Loucy (cell line): ENCODE measurements around the gene HERPUD2.
A peak's percentile ranks its signal among the peaks of the same experiment; 100 is the strongest.

ENCODE experiments used
- H2AFZ ChIP-seq: fragments of 200-600 bp; sonication (generic); 2 replicates; pipeline ENCODE4 v1.6.0; 2016; ENCODE audit warnings: antibody characterized with exemption, mild to moderate bottlenecking, low read length, moderate library complexity
- H3F3A ChIP-seq: fragments of 200-600 bp; 2 replicates; pipeline ENCODE4 v1.6.0; 2016; ENCODE audit warnings: antibody characterized with exemption, low read depth, mild to moderate bottlenecking
- H3K27me3 ChIP-seq: fragments of 200-600 bp; sonication (generic); 2 replicates; pipeline ENCODE4 v1.6.1; 2014; ENCODE audit warnings: low read length, mild to moderate bottlenecking; ENCODE audit not compliant: insufficient read depth, poor library complexity, severe bottlenecking
- H3K36me3 ChIP-seq: fragments of 200-600 bp; sonication (generic); 2 replicates; pipeline ENCODE4 v1.6.1; 2016; ENCODE audit warnings: low read length; ENCODE audit not compliant: insufficient read depth
- H3K4me1 ChIP-seq: fragments of 200-600 bp; sonication (generic); 2 replicates; pipeline ENCODE4 v1.5.1; 2014; ENCODE audit warnings: low read length, mild to moderate bottlenecking; ENCODE audit not compliant: insufficient read depth, poor library complexity, severe bottlenecking
- H3K4me2 ChIP-seq: fragments of 200-600 bp; sonication (generic); 2 replicates; pipeline ENCODE4 v1.6.0; 2014; ENCODE audit warnings: antibody characterized with exemption, low read length, low read depth, mild to moderate bottlenecking; ENCODE audit not compliant: poor library complexity, severe bottlenecking
- H3K4me3 ChIP-seq: fragments of 200-600 bp; sonication (generic); 2 replicates; pipeline ENCODE4 v1.5.1; 2014; ENCODE audit warnings: low read length, mild to moderate bottlenecking, mixed read lengths; ENCODE audit not compliant: poor library complexity, severe bottlenecking
- H3K79me2 ChIP-seq: fragments of 200-600 bp; sonication (generic); 2 replicates; pipeline ENCODE4 v1.6.1; 2014; ENCODE audit warnings: low read length; ENCODE audit not compliant: insufficient read depth
- H3K9ac ChIP-seq: fragments of 200-600 bp; sonication (generic); 2 replicates; pipeline ENCODE4 v1.6.0; 2014; ENCODE audit warnings: mild to moderate bottlenecking, low read depth, low read length, moderate library complexity; ENCODE audit not compliant: poor library complexity, severe bottlenecking
- H3K9me2 ChIP-seq: fragments of 200-600 bp; sonication (generic); replicated peaks from 2 replicates; pipeline ENCODE4 v1.6.1; 2016; ENCODE audit warnings: low read depth, low read length, mixed read lengths
- H3K9me3 ChIP-seq: fragments of 200-600 bp; sonication (generic); 2 replicates; pipeline ENCODE4 v1.6.1; 2014; ENCODE audit warnings: mild to moderate bottlenecking, antibody characterized with exemption, low read length, low read depth; ENCODE audit not compliant: insufficient read depth
- H4K20me1 ChIP-seq: fragments of 200-600 bp; sonication (generic); 2 replicates; pipeline ENCODE4 v1.6.0; 2014; ENCODE audit warnings: antibody characterized with exemption, low read length, mild to moderate bottlenecking; ENCODE audit not compliant: insufficient read depth, poor library complexity, severe bottlenecking
- EZH2phosphoT487 ChIP-seq: fragments of 200-600 bp; IDR thresholded peaks from 2 replicates; pipeline ENCODE4 v1.6.1; 2018; ENCODE audit warnings: antibody characterized with exemption, mild to moderate bottlenecking, moderate library complexity, borderline replicate concordance
- TF ChIP-seq, protein P1 (sequence below): fragments of 200-600 bp; sonication (generic); conservative IDR thresholded peaks from 2 replicates; pipeline ENCODE4 v1.5.1; 2014; ENCODE audit warnings: mild to moderate bottlenecking, antibody characterized with exemption, low read length

The HERPUD2 gene

DNA sequence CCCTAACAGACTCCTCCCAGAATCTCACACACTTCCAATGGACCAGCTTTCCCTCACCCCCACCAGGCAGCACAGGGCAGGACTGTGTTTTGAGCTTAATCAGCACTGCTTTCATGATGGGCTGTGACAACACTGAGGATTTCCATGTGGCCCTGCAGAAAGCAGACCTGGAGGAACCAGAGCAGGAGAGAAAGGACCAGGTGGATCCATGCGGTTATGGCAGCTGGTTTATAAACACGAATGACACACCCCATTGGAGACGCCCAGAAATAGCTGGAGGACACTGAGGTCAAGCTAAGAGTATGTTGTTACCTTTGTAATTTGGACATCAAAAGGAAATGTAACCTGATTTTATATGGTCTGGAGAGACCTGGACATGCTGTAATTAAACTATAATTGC, 31.7 kb upstream of the HERPUD2 start:
- Histone ChIP-seq H3K79me2 (no peaks in the 10 kb centered on the region), H3K9me3 (no peaks in the 10 kb centered on the region), H3K9me2 (no peaks in the 10 kb centered on the region), H3F3A (peaks cover 10% of the 10 kb centered on the region; the same call in 1 of the 2 replicates), H3K4me2 (no peak overlapping the region), H3K4me3 (no peak overlapping the region), H4K20me1 (no peaks in the 10 kb centered on the region), H2AFZ (no peak overlapping the region), H3K36me3 (no peaks in the 10 kb centered on the region), H3K27me3 (no peaks in the 10 kb centered on the region), H3K9ac (no peak overlapping the region), H3K4me1 (peaks cover 84% of the 10 kb centered on the region)
- TF ChIP-seq EZH2phosphoT487: no peak
- TF ChIP-seq, protein P1, sequence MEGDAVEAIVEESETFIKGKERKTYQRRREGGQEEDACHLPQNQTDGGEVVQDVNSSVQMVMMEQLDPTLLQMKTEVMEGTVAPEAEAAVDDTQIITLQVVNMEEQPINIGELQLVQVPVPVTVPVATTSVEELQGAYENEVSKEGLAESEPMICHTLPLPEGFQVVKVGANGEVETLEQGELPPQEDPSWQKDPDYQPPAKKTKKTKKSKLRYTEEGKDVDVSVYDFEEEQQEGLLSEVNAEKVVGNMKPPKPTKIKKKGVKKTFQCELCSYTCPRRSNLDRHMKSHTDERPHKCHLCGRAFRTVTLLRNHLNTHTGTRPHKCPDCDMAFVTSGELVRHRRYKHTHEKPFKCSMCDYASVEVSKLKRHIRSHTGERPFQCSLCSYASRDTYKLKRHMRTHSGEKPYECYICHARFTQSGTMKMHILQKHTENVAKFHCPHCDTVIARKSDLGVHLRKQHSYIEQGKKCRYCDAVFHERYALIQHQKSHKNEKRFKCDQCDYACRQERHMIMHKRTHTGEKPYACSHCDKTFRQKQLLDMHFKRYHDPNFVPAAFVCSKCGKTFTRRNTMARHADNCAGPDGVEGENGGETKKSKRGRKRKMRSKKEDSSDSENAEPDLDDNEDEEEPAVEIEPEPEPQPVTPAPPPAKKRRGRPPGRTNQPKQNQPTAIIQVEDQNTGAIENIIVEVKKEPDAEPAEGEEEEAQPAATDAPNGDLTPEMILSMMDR: no peak

GRCh38 chr7:35725280-35725680, 30.3 kb upstream of the HERPUD2 start:
- no peaks in the 10 kb centered on the region for H4K20me1 ChIP-seq
- no peaks in the 10 kb centered on the region for H3K27me3 ChIP-seq
- peak overlapping the region; percentile 60 for H2AFZ ChIP-seq
- H3K9me2 ChIP-seq: no peaks in the 10 kb centered on the region
- H3K4me3 ChIP-seq: peak overlapping the region; percentile 64
- H3F3A ChIP-seq: peaks cover 11% of the 10 kb centered on the region; the same call in 1 of the 2 replicates
- peak overlapping the region; percentile 74 for H3K9ac ChIP-seq
- H3K79me2 ChIP-seq: no peaks in the 10 kb centered on the region
- H3K4me1 ChIP-seq: peaks cover 92% of the 10 kb centered on the region
- H3K36me3 ChIP-seq: no peaks in the 10 kb centered on the region
- no peaks in the 10 kb centered on the region for H3K9me3 ChIP-seq
- H3K4me2 ChIP-seq: peak overlapping the region; percentile 82
- TF ChIP-seq EZH2phosphoT487: no peak
- TF ChIP-seq, protein P1: peak; percentile 63

DNA sequence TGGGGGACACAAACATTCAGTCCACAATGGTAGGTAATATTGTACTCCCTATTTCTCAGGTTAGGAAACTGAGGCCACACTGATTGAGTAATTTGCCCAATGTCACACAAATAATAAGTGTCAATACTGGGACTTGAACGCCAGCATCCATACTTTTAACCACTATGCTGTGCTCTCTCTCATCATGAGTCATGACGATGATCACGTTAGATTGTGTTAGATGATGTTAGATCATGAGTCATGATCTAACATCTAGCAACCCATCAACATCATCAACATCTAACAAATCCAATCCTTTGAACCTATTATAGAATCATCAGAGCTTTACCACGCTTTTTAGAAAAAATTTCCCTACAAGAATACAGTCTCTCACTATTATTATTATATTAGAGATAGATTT, 28.1 kb upstream of the HERPUD2 start:
- Histone ChIP-seq H2AFZ (no peak overlapping the region), H3K9ac (no peak overlapping the region), H3K27me3 (no peaks in the 10 kb centered on the region), H3K79me2 (no peaks in the 10 kb centered on the region), H3K4me2 (peak overlapping the region; percentile 68), H4K20me1 (no peaks in the 10 kb centered on the region), H3F3A (peaks cover 11% of the 10 kb centered on the region; the same call in 1 of the 2 replicates), H3K36me3 (no peaks in the 10 kb centered on the region), H3K4me3 (no peak overlapping the region), H3K9me3 (no peaks in the 10 kb centered on the region), H3K4me1 (peaks cover 74% of the 10 kb centered on the region), H3K9me2 (no peaks in the 10 kb centered on the region)
- TF ChIP-seq EZH2phosphoT487: no peak
- TF ChIP-seq, protein P1: no peak
